ENCODE results near the gene RPL27. TPM values are rescaled to one million over a fixed set of nuclear protein-coding genes. Genes with fewer than 3 reads are reported as not detected.

RPL27 gene
- total and polyA plus RNA-seq, 2 of the 13 experiments (the other 11 are each of a cell fraction or from before 2014, with no cell fraction given), result 1,585 to 5,840 TPM

DNA sequence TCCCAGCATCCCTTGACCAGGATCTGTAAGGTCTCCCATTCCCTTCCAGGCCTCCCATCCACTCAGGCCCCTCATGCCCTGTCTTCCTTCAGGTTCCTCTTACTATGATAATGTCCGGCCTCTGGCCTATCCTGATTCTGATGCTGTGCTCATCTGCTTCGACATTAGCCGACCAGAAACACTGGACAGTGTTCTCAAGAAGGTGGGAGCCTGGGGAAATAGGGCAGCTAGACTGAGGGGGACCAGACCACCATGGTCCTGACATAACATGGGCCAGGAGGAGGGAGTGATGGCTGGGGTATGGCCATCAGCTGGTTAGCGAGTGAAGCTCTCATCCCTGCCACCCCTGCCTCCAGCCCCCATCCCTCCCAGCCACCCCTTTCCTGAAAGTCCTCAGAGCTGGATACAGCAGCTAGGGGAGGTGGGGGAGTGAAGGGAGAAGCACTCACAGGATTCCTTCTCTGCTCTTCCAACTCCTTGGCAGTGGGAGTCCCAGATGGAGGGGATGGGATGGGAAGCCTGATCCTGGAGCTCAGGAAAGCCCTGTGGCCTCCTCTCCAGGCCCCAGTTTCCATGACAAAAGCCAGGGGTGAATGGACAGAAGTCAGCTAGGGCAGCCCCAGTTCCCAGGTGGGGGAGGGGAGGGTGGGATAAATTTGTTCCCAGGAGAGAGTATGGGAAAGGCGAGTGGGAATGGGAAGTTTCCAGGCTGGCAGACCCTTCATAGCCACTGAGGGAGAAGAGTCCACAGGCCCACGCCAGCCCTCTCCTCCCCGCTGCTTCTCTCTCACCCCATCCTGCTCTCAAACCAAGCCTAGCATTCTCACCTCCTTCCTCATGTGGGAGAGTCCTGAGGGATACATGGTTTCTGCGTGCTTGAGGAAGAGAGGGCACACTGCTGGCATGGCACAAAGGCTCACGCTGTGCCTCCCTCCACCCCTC, 29.1 kb downstream of the RPL27 start (continued):
- no peak for TF ChIP-seq ZNF609 (CRISPR knock-in tag; IDR thresholded peaks at IDR 0.05; ENCODE audit: borderline replicate concordance)

DNA sequence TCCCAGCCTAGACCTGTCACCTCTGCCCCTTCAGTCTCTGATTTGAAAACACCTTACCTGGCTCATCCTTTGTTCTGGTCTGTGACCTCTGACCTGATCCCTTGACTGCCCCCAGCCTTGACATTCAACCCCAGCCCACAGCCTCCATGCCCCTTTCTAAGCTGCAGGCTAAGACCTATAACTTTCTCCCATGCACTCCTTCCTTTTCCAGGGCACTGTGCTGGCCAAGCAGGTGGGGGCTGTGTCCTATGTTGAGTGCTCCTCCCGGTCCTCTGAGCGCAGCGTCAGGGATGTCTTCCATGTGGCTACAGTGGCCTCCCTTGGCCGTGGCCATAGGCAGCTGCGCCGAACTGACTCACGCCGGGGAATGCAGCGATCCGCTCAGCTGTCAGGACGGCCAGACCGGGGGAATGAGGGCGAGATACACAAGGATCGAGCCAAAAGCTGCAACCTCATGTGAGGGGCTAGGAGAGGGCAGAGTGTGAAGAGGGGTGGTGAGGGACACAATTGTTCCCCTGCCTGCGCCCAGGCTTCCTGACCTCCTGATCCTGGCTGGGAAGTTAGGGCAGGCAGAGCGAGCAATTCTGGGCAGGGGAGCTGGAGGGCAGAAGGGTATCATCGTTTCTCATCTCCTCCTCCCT, 30.1 kb downstream of the RPL27 start:
- no TSS peak for BruUV-seq (replicated peaks)
- in situ Hi-C loops (cut with HindIII; ENCODE audit: extremely low pct_ligation_motif_present, low pct_unique_long_range_greater_than_20kb), result no loop called here
- TF ChIP-seq CENPX (CRISPR knock-in tag; IDR thresholded peaks at IDR 0.05), result no peak
- no peak for TF ChIP-seq HMGA1 (CRISPR knock-in tag; conservative IDR thresholded peaks at IDR 0.05)
- no peak for TF ChIP-seq ELF4 (CRISPR knock-in tag; IDR thresholded peaks at IDR 0.05; ENCODE audit: borderline replicate concordance)
- TF ChIP-seq UBTF (CRISPR knock-in tag; IDR thresholded peaks at IDR 0.05), result peak; percentile 74
- TF ChIP-seq PCBP1 (IDR thresholded peaks at IDR 0.05; ENCODE audit: borderline replicate concordance, low read depth, low read length), result no peak
- TF ChIP-seq NR2F1 (CRISPR knock-in tag; IDR thresholded peaks at IDR 0.05), result peak in 1 of 2 experiments; percentile 66; a peak in 2 of 4 replicates
- TF ChIP-seq ZNF501 (CRISPR knock-in tag; IDR thresholded peaks at IDR 0.05), result 0 out of 2 replicates have a peak, but pooled peaks have one; percentile 37
- TF ChIP-seq HNF4G (IDR thresholded peaks at IDR 0.05; ENCODE audit: borderline replicate concordance, low read depth, low read length), result no peak
- TF ChIP-seq HNF4G (CRISPR knock-in tag; IDR thresholded peaks at IDR 0.05; ENCODE audit: borderline replicate concordance, low read depth), result 0 out of 2 replicates have a peak, but pooled peaks have one; percentile 35
- TF ChIP-seq ZNF550 (CRISPR knock-in tag; IDR thresholded peaks at IDR 0.05; ENCODE audit: borderline replicate concordance), result no peak
- peak; percentile 58; the same call in 1 of the 2 replicates for TF ChIP-seq HIVEP1 (CRISPR knock-in tag; IDR thresholded peaks at IDR 0.05)

More for the DNA sequence above, 30.1 kb downstream of the RPL27 start:
- Histone ChIP-seq H3K27ac (ENCODE audit: extremely low read length, insufficient read depth, low read length) (no peak overlapping the region), H3K9ac (ENCODE audit: insufficient read depth, low read depth, low read length) (no peak overlapping the region), H2AFZ (ENCODE audit: low read length) (no peak overlapping the region), H4K20me1 (ENCODE audit: insufficient read depth, low read length) (no peaks in the 10 kb centered on the region), H3K36me3 (replicated peaks in 1 of 2; ENCODE audit: control insufficient read depth in 1 of 2, insufficient read depth in 2 of 2, low read length in 2 of 2) (no peaks in the 10 kb centered on the region), H3K9me3 (ENCODE audit: low read length) (no peaks in the 10 kb centered on the region), H3K4me2 (ENCODE audit: low read depth, low read length) (peak overlapping the region; percentile 92), H3K4me3 (replicated peaks in 1 of 3; ENCODE audit: insufficient read depth in 1 of 3, low read depth in 2 of 3, low read length in 3 of 3) (peak overlapping the region in 2 of 3 experiments; percentile 39 to 56; a peak in 3 of 6 replicates), H3K79me2 (ENCODE audit: insufficient read depth, low read length) (no peaks in the 10 kb centered on the region), H3K4me1 (ENCODE audit: insufficient read depth, low read length) (peaks cover 49% of the 10 kb centered on the region), H3K27me3 (ENCODE audit: control insufficient read depth in 1 of 2, insufficient read depth in 2 of 2, low read length in 2 of 2) (no peaks in the 10 kb centered on the region)
- ChIA-PET CTCF (ENCODE audit: low intra/inter-chr PET ratio, low total read pairs) (no interaction called here), POLR2A (interaction anchor here (0.6 to 3.9 kb wide), 9 partner anchors 11 to 339 kb away, joined by 3 to 22 read pairs (median 4); partner anchors contain the start of gene RPL27)
- peak; percentile 68 for ATAC-seq
- intact Hi-C loops (cut with micrococcal nuclease; ENCODE audit: unreplicated experiment), result loop anchor here (2.0 kb wide), 1 partner anchor 40 kb away; no protein-coding TSS in a partner anchor
- no peak for FAIRE-seq
- peak; percentile 38 for DNase-seq (ENCODE audit: low spot score)
- 28% methylated on average over 17 of the region's 17 CpGs for WGBS (ENCODE audit: low lambda C conversion rate)

Measured in HepG2 (cell line).